GM18505 (cell line): ENCODE results near the gene PSPC1.

Experiments
- ATAC-seq: cut with Tn5 transposase; IDR thresholded peaks from one replicate; pipeline ENCODE4 v1.9.1; 2021; ENCODE audit not compliant: unreplicated experiment
- POLR2A ChIP-seq: IDR thresholded peaks from 4 replicates; pipeline ENCODE4 v1.6.1; 2011; ENCODE audit warnings: borderline replicate concordance; ENCODE audit not compliant: insufficient read depth, insufficient read length; ENCODE audit errors: extremely low read depth

Gene PSPC1

DNA sequence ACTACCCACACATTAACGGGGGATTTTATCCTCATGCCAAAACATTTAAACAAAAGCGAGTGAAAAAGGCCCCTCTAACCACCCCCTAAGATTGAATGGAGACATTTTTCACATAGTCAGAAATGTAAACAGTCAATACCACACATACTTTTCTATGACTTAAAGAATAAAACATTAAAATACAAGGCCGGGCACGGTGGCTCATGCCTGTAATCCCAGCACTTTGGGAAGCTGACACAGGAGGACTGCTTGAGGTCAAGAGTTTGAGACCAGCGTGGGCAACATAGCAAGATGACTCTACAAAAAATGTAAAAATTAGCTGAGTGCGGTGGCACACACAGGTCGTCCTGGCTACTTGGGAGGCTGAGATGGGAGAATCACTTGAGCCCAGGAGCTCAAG lies 102.0 kb downstream of the PSPC1 start:
- ATAC-seq = no peak
- TF ChIP-seq POLR2A = no peak

DNA sequence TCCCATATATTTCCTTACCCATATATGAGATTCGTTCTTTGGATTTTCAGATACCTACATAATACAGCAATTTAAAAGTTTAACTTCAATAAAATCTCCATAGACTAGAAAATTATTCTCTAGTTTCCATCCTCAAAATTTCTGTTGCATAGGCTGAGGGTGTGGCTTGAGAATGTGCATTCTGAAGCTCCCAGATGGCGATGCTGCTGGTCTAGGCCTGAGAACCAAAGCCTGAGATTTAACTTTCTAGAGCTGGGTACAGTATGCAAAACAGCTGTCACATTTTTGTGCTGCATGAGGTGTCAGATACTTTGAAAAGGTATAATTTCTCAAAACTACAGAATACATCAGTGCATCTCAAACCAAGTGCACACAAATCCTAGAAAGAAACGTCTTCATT lies 106.6 kb downstream of the PSPC1 start:
- no peak for TF ChIP-seq POLR2A
- ATAC-seq = no peak

- no peak for ATAC-seq
Observed at GRCh38 chr13:19674898-19675297, 107.8 kb downstream of the PSPC1 start.

DNA sequence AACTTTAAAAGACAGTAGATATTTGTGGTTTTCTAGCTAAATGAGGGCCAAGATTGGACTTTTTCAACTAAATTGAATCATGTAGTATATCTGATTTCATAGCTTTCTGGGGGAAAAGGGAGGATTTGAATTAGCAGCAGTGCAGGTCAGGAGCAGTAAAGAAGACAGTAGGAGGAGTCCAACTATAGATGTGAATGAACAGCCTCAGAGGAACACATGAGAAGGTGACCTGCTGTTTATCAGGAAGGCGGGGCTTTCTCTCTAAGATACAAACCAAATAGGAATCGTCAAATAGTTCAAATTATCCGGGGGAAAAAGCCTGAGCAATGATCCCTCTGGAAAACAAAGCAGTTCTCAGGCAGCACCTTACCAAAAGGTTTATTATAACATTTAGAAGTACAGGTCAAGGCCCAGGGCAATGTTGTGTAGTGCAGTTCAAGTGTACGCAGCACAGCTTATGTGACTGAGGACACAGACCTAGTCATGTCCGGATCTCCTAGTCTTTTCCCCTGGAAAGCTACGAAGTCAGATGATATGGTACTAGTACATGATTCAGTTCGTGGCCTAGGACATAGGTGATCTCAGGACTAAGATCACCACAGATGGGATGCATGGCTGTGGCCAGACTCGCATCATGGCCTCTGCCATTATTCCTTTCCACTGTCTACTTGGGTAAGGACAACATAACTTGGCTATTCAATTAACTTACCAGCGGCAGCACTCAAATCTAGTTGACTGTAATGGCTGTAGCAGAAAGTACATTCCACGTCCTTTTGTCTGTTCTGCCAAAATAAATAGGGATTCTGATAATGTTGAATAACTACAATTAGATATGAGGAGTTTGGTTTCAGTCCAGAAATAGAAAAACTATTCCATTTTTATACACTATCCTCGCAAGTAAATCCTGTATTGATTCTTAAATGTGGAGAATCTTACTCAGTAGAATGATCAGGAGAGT lies 109.0 kb downstream of the PSPC1 start:
- no peak for TF ChIP-seq POLR2A
- ATAC-seq = no peak

More at GRCh38 chr13:19674898-19675297, 107.8 kb downstream of the PSPC1 start:
- no peak for TF ChIP-seq POLR2A

GRCh38 chr13:19672990-19673389 lies 109.8 kb downstream of the PSPC1 start:
- TF ChIP-seq POLR2A = no peak
- ATAC-seq = no peak

DNA sequence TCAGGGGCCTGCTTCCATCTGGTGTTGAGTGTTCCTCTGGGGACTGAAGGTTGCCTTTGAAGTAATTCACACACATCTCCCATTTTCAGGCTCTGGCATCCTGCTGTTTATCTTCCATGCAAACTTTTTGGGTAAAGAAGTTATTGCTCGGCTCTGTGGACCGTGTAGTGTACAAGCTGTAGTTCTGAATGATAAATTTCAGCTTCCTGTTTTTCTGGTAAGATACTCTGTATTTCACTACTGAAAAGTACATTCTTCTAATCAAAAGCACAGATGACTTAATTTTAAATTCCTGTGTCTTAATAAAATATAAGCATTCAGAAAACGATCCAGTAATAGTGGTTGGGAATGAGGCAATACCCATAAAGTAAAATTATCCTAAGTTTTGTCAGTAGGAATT lies 112.6 kb downstream of the PSPC1 start:
- TF ChIP-seq POLR2A = no peak
- no peak for ATAC-seq

DNA sequence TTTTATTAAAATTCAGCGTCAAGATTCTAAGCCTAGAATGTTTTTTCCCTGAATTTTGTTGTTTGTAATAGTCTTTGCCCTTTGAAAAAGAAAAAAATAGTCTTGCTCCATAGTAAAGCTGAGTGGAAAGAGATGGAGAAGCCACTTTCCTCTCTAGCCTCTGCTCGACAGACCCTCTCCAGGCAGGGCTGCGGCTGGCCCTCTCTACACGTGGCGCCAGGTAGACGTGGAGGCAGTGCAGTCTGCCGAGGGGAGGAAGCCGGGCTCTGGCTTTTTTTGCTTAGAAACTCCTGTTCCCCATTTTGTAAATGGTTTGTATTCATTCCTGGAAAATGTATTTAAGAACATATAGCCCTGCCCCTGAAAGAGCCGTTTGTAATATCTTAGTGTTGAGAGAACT lies 114.0 kb downstream of the PSPC1 start:
- TF ChIP-seq POLR2A = no peak
- ATAC-seq = no peak

GRCh38 chr13:19665427-19665859 lies 117.3 kb downstream of the PSPC1 start:
- no peak for ATAC-seq
- no peak for TF ChIP-seq POLR2A

- no peak for ATAC-seq
Observed at GRCh38 chr13:19664481-19665230, 118.1 kb downstream of the PSPC1 start.

GRCh38 chr13:19663416-19663979 lies 119.2 kb downstream of the PSPC1 start:
- ATAC-seq = no peak
- no peak for TF ChIP-seq POLR2A

More at GRCh38 chr13:19664481-19665230, 118.1 kb downstream of the PSPC1 start:
- TF ChIP-seq POLR2A = no peak

- no peak for TF ChIP-seq POLR2A
- ATAC-seq = no peak
Observed at GRCh38 chr13:19661561-19661960, 121.2 kb downstream of the PSPC1 start.

DNA sequence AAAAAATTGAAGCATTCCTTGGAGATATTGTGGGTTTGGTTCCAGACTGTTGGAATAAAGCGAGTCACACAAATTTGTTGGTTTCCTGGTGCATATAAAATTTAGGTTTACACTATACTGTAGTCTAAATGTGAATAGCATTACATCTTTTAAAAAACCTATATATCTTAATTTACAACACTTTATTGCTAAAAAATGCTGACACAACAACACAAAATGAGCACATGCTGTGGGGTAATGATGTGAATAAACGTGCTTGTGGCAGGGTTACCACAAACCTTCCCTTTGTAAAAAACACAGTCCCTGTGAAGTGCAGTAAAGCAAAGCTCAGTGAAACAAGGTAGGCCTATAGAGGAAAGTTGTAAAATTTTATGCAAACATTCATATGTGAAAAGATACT lies 121.6 kb downstream of the PSPC1 start:
- TF ChIP-seq POLR2A = no peak
- no peak for ATAC-seq

DNA sequence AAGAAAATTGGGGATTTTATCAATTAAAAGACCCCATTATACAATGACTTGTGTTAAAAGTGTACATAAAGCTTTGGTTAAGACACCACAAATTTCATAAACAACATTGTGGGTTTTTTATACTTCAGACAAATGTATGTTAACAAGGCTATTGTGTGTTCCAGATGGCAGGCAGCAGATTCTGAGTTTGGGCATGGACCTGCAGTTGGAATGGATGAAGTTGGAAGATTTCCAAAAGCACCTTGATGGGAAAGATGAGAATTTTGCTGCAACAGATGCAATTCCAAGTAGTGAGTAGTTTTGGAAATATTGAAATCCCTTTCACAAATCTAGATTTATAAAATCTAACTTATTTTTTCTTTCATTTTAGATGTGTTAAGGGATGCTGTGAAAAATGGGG lies 123.9 kb downstream of the PSPC1 start:
- no peak for TF ChIP-seq POLR2A
- no peak for ATAC-seq
